CD4-positive, alpha-beta T cell treated with Interferon alpha-2 for 1 hour (primary cell): Measurements from ENCODE around the gene FXYD2.

Experiments used
- DNase-seq, 2 donors: peaks; one replicate each; pipeline ENCODE4 v3.0.0-alpha.2; 2020 to 2022

FXYD2 gene

GRCh38 chr11:117857734-117858414 is 33.3 kb upstream of the FXYD2 start:
- no peak for DNase-seq

- DNase-seq, result no peak
Observed at GRCh38 chr11:117855912-117856651, 31.5 kb upstream of the FXYD2 start.

GRCh38 chr11:117855186-117855845 is 30.8 kb upstream of the FXYD2 start:
- no peak for DNase-seq

GRCh38 chr11:117852309-117852708 is 27.8 kb upstream of the FXYD2 start:
- no peak for DNase-seq

- DNase-seq, result no peak
Observed at GRCh38 chr11:117851852-117852251, 27.3 kb upstream of the FXYD2 start.

- DNase-seq, result no peak
Observed at GRCh38 chr11:117851106-117851505, 26.6 kb upstream of the FXYD2 start.

GRCh38 chr11:117849781-117850414 is 25.4 kb upstream of the FXYD2 start:
- DNase-seq, result no peak

- DNase-seq, result peak; percentile 73 to 83
Observed at GRCh38 chr11:117843666-117844484, 19.3 kb upstream of the FXYD2 start.

GRCh38 chr11:117842131-117842941 is 17.8 kb upstream of the FXYD2 start:
- peak in 1 of 2 donors; percentile 69 for DNase-seq

GRCh38 chr11:117841551-117842031 is 17.0 kb upstream of the FXYD2 start:
- DNase-seq, result no peak

GRCh38 chr11:117840881-117841550 is 16.5 kb upstream of the FXYD2 start:
- DNase-seq, result no peak

- no peak for DNase-seq
Observed at GRCh38 chr11:117839936-117840813, 15.6 kb upstream of the FXYD2 start.

- no peak for DNase-seq
Observed at GRCh38 chr11:117839380-117839881, 14.9 kb upstream of the FXYD2 start.

- DNase-seq, result no peak
Observed at GRCh38 chr11:117838901-117839300, 14.4 kb upstream of the FXYD2 start.

GRCh38 chr11:117837791-117838190 is 13.2 kb upstream of the FXYD2 start:
- DNase-seq, result no peak

- no peak for DNase-seq
Observed at GRCh38 chr11:117837070-117837776, 12.7 kb upstream of the FXYD2 start.

GRCh38 chr11:117836077-117836960 is 11.8 kb upstream of the FXYD2 start:
- DNase-seq, result peak in 1 of 2 donors; percentile 23

- DNase-seq, result no peak
Observed at GRCh38 chr11:117835576-117835975, 11.0 kb upstream of the FXYD2 start.
